ENCODE measurements around the gene SPSB3. TPM values are rescaled to one million over a fixed set of nuclear protein-coding genes. Genes with fewer than 3 reads are reported as not detected.

The SPSB3 gene
- total RNA-seq, 1 donor from 2014 or later, result 36.8 TPM

DNA sequence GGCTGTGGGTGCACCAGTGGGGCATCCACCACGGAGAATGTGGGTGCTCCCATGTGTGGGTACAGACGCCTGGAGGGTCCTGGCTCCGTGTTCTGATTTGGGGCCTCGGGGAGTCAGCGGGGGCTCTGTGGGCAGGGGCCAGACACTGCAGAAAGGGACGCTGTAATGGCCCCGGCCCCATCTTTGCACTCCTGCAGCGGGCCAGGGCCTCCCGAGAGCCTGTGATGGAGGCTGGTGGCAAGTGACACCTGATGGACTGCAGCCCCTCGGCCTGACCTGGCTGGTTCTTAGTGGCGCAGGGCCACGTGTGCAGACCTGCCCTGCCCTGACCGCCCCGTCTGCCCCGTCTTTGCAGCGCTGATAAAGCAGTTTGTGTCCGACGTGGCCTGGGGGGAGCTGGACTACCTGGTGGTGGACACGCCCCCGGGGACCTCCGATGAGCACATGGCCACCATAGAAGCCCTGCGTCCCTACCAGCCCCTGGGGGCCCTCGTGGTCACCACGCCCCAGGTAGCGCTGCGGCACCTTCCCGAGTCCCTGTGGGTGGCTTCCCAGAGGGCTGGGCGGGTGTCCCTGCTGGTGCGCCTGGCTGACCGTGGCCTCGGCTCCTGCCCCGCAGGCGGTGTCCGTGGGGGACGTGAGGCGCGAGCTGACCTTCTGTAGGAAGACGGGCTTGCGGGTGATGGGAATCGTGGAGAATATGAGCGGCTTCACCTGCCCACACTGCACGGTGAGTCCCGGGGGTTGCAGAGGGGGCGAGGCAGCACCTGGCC lies 5.1 kb upstream of the SPSB3 start:
- intact Hi-C loops (cut with micrococcal nuclease), result no loop called here
- H3K4me3 ChIP-seq, result no peak overlapping the region
- no peaks in the 10 kb centered on the region for H3K9me3 ChIP-seq (replicated peaks)
- peaks cover 35% of the 10 kb centered on the region for H3K4me1 ChIP-seq
- H3K27ac ChIP-seq (replicated peaks), result no peak overlapping the region
- no peaks in the 10 kb centered on the region for H3K27me3 ChIP-seq (ENCODE audit: low read depth)
- peak; percentile 11 for DNase-seq
- no peak for TF ChIP-seq CTCF (IDR thresholded peaks at IDR 0.05; ENCODE audit: borderline replicate concordance)
- H3K36me3 ChIP-seq, result peaks cover 42% of the 10 kb centered on the region

DNA sequence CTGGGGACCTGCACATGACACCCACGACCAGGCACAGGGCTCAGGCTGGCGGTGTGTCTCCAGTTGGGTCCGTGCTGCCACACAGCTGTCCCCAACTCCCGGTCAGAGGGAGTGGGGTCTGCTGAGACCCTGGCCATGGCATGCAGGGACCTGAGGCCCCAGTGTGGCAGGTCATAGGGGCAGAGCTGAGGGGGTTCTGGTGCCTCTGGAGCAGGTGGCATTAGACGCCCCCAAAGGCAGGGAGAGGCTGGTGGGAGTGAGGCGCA lies 4.6 kb upstream of the SPSB3 start:
- no peak overlapping the region for H3K27ac ChIP-seq (replicated peaks)
- H3K9me3 ChIP-seq (replicated peaks), result no peaks in the 10 kb centered on the region
- peaks cover 40% of the 10 kb centered on the region for H3K36me3 ChIP-seq
- no peak overlapping the region for H3K4me3 ChIP-seq
- DNase-seq, result no peak
- peaks cover 38% of the 10 kb centered on the region for H3K4me1 ChIP-seq
- intact Hi-C loops (cut with micrococcal nuclease), result no loop called here
- TF ChIP-seq CTCF (IDR thresholded peaks at IDR 0.05; ENCODE audit: borderline replicate concordance), result no peak
- H3K27me3 ChIP-seq (ENCODE audit: low read depth), result no peaks in the 10 kb centered on the region

DNA sequence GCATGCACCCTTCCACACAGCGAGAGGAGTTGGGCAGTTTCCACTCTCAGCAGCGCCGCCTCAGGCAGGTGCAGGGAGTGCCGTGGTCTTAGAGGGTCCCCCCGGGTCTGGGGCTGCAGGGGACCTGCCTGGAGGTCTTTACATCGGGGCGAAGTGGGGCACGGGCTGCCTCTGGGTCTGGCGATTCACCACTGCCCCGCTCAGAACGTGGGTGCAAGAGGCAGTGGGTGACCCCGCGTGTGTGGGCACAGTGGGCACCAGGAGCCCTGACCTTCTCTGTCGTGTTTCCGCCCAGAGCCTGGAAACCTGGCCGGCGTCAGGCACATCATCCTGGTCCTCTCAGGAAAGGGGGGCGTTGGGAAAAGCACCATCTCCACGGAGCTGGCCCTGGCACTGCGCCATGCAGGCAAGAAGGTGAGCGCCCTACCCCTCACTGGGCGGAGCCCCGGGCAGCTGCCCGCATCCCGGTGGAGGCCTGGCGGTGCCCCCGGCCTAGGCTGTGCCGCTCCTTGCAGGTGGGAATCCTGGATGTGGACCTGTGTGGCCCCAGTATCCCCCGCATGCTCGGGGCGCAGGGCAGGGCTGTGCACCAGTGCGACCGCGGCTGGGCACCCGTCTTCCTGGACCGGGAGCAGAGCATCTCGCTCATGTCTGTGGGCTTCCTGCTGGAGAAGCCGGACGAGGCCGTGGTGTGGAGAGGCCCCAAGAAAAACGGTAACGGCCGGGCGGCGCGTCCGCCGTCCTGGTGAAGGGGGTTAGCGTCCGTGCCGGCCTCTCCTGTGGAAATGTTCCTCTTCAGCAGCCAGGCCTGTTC lies 4.1 kb upstream of the SPSB3 start:
- no peak for TF ChIP-seq CTCF (IDR thresholded peaks at IDR 0.05; ENCODE audit: borderline replicate concordance)

GRCh38 chr16:1785846-1786170 lies 3.4 kb upstream of the SPSB3 start:
- Histone ChIP-seq H3K27me3 (ENCODE audit: low read depth) (no peaks in the 10 kb centered on the region), H3K9me3 (replicated peaks) (no peaks in the 10 kb centered on the region), H3K36me3 (peaks cover 40% of the 10 kb centered on the region), H3K27ac (replicated peaks) (no peak overlapping the region), H3K4me1 (peaks cover 50% of the 10 kb centered on the region), H3K4me3 (no peak overlapping the region)
- DNase-seq, result peak; percentile 8
- no peak for TF ChIP-seq CTCF (IDR thresholded peaks at IDR 0.05; ENCODE audit: borderline replicate concordance)
- intact Hi-C loops (cut with micrococcal nuclease), result no loop called here

More for the DNA sequence above, 4.1 kb upstream of the SPSB3 start:
- H3K4me1 ChIP-seq, result peaks cover 43% of the 10 kb centered on the region
- no peaks in the 10 kb centered on the region for H3K27me3 ChIP-seq (ENCODE audit: low read depth)
- H3K36me3 ChIP-seq, result peaks cover 38% of the 10 kb centered on the region
- peak; percentile 13 for DNase-seq
- no peak overlapping the region for H3K4me3 ChIP-seq
- no peaks in the 10 kb centered on the region for H3K9me3 ChIP-seq (replicated peaks)
- intact Hi-C loops (cut with micrococcal nuclease), result no loop called here
- no peak overlapping the region for H3K27ac ChIP-seq (replicated peaks)

GRCh38 chr16:1784977-1785845 lies 2.8 kb upstream of the SPSB3 start:
- H3K27me3 ChIP-seq (ENCODE audit: low read depth), result no peaks in the 10 kb centered on the region
- no peak overlapping the region for H3K4me3 ChIP-seq
- TF ChIP-seq CTCF (IDR thresholded peaks at IDR 0.05; ENCODE audit: borderline replicate concordance), result no peak
- H3K4me1 ChIP-seq, result peaks cover 56% of the 10 kb centered on the region
- peak; percentile 12 for DNase-seq
- H3K9me3 ChIP-seq (replicated peaks), result no peaks in the 10 kb centered on the region
- H3K27ac ChIP-seq (replicated peaks), result no peak overlapping the region
- intact Hi-C loops (cut with micrococcal nuclease), result no loop called here
- H3K36me3 ChIP-seq, result peaks cover 46% of the 10 kb centered on the region

Measured in left ventricle myocardium inferior (tissue), 1 donor.